Measurements from ENCODE around the gene KCTD5.

- TF ChIP-seq CTCF (conservative IDR thresholded peaks at IDR 0.05; ENCODE audit: low read length) (no peak), EZH2phosphoT487 (IDR thresholded peaks at IDR 0.05; ENCODE audit: borderline replicate concordance) (no peak)
Observed at GRCh38 chr16:2739625-2740430, 57.5 kb downstream of the KCTD5 start.

Data from Loucy (cell line).